ENCODE data around the gene YARS1.

DNA sequence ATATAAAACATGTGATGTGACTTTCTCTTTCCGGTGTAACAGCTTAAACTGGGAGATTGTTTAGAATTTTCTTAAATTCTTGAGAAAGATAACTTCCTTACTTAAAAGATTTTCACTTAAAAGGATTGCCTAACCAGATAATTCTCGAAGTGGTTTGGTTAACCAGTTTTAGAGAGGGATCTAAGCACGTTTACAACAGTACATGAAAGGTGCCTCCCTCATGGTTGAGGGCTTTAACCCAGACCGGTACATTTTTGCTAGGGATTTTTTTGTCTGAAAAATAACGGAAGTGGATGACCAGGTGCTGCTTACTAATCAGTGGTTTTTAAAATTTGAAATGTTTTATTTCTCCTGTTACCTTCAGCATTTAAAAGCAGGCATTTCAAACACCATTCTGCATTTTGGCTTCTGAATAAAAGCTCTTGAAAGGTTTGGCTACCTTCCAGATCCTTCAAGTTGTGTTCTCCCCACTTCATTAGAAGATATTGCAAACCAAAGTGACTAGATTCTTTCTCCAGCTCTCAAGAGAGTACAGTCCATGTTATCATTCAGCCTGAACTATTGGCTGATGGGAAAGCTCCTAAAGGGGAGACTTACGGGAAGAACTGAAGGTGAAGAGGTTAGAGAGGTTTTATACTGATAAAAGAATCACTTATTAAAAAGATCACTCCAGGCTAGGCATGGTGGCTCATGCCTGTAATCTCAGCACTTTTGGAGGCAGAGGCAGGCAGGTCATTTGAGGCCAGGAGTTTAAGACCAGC is 13.1 kb upstream of the YARS1 start:
- TF ChIP-seq CEBPB (IDR thresholded peaks at IDR 0.05; ENCODE audit: low read depth): no peak
- TF ChIP-seq, protein P1, sequence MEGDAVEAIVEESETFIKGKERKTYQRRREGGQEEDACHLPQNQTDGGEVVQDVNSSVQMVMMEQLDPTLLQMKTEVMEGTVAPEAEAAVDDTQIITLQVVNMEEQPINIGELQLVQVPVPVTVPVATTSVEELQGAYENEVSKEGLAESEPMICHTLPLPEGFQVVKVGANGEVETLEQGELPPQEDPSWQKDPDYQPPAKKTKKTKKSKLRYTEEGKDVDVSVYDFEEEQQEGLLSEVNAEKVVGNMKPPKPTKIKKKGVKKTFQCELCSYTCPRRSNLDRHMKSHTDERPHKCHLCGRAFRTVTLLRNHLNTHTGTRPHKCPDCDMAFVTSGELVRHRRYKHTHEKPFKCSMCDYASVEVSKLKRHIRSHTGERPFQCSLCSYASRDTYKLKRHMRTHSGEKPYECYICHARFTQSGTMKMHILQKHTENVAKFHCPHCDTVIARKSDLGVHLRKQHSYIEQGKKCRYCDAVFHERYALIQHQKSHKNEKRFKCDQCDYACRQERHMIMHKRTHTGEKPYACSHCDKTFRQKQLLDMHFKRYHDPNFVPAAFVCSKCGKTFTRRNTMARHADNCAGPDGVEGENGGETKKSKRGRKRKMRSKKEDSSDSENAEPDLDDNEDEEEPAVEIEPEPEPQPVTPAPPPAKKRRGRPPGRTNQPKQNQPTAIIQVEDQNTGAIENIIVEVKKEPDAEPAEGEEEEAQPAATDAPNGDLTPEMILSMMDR (IDR thresholded peaks at IDR 0.05 in 2 of 3, conservative IDR thresholded peaks at IDR 0.05 in 1 of 3; ENCODE audit: borderline replicate concordance in 1 of 3, insufficient read depth in 1 of 3, low read depth in 2 of 3, low read length in 2 of 3): no peak
- no peak for TF ChIP-seq EZH2 (IDR thresholded peaks at IDR 0.05)
- no peak for TF ChIP-seq ELF1 (IDR thresholded peaks at IDR 0.05; ENCODE audit: borderline replicate concordance, low read depth)
- TF ChIP-seq, protein P2, sequence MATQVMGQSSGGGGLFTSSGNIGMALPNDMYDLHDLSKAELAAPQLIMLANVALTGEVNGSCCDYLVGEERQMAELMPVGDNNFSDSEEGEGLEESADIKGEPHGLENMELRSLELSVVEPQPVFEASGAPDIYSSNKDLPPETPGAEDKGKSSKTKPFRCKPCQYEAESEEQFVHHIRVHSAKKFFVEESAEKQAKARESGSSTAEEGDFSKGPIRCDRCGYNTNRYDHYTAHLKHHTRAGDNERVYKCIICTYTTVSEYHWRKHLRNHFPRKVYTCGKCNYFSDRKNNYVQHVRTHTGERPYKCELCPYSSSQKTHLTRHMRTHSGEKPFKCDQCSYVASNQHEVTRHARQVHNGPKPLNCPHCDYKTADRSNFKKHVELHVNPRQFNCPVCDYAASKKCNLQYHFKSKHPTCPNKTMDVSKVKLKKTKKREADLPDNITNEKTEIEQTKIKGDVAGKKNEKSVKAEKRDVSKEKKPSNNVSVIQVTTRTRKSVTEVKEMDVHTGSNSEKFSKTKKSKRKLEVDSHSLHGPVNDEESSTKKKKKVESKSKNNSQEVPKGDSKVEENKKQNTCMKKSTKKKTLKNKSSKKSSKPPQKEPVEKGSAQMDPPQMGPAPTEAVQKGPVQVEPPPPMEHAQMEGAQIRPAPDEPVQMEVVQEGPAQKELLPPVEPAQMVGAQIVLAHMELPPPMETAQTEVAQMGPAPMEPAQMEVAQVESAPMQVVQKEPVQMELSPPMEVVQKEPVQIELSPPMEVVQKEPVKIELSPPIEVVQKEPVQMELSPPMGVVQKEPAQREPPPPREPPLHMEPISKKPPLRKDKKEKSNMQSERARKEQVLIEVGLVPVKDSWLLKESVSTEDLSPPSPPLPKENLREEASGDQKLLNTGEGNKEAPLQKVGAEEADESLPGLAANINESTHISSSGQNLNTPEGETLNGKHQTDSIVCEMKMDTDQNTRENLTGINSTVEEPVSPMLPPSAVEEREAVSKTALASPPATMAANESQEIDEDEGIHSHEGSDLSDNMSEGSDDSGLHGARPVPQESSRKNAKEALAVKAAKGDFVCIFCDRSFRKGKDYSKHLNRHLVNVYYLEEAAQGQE (IDR thresholded peaks at IDR 0.05; ENCODE audit: low read depth): no peak
